GM13976 (cell line): ENCODE measurements around the gene NUP62.

ENCODE experiments used
- DNase-seq: peaks from one replicate; pipeline ENCODE4 v3.0.0; 2012; ENCODE audit warnings: low spot score
- CTCF ChIP-seq: IDR thresholded peaks from 2 replicates; pipeline ENCODE4 v1.5.1; 2012; ENCODE audit warnings: borderline replicate concordance, mild to moderate bottlenecking; ENCODE audit not compliant: insufficient read depth; ENCODE audit errors: extremely low read depth, missing control alignments, control extremely low read depth
- in situ Hi-C: fragments of 300-500 bp; cut with MboI; formaldehyde crosslinking; loops from one replicate; pipeline ENCODE4 v1.12.0; 2022; ENCODE audit warnings: low sequenced_read_pairs, mixed read lengths, inconsistent platforms; ENCODE audit not compliant: unreplicated experiment

Gene NUP62

GRCh38 chr19:49858088-49858985, 71.0 kb downstream of the NUP62 start:
- TF ChIP-seq CTCF, result no peak
- in situ Hi-C loops, result no loop called here
- no peak for DNase-seq

- no peak for TF ChIP-seq CTCF
- no peak for DNase-seq
- in situ Hi-C loops, result no loop called here
These were observed 71.5 kb downstream of the NUP62 start for GRCh38 chr19:49857838-49858087.

- no peak for TF ChIP-seq CTCF
- no peak for DNase-seq
- in situ Hi-C loops, result no loop called here
These were observed 72.1 kb downstream of the NUP62 start for GRCh38 chr19:49857061-49857837.
